Kidney (tissue), 14 donors: Measurements from ENCODE around the gene COL6A2. TPM values are rescaled to one million over a fixed set of nuclear protein-coding genes. Genes with fewer than 3 reads are reported as not detected.

Experiments
- DNase-seq, 5 donors: peaks; one replicate each; pipeline ENCODE4 v3.0.0-alpha.2; 2013 to 2020
- FAIRE-seq: peaks from 2 replicates; lab custom pipeline; 2012; peaks lifted over from hg19 to GRCh38; lab: Jason Lieb, UNC
- H3K27ac ChIP-seq, 2 donors: one replicate each; pipeline ENCODE4 v1.7.0; 2013; ENCODE audit warnings: low read depth in 2 of 2, low read length in 2 of 2, inconsistent platforms in 1 of 2
- H3K27me3 ChIP-seq: one replicate; pipeline ENCODE4 v1.7.1; 2013; ENCODE audit warnings: low read length, inconsistent platforms; ENCODE audit not compliant: control insufficient read depth, insufficient read depth
- H3K36me3 ChIP-seq, 3 donors: one replicate each; pipeline versions ENCODE4 v1.7.0 to v1.7.1; 2013; ENCODE audit warnings: low read length in 3 of 3, control low read depth in 1 of 3, inconsistent platforms in 1 of 3; ENCODE audit not compliant: insufficient read depth in 3 of 3, control insufficient read depth in 2 of 3
- H3K4me1 ChIP-seq, 3 donors: one replicate each; pipeline versions ENCODE4 v1.7.0 to v1.7.1; 2013; ENCODE audit warnings: low read length in 3 of 3, inconsistent platforms in 1 of 3, low read depth in 1 of 3; ENCODE audit not compliant: control insufficient read depth in 2 of 3, insufficient read depth in 2 of 3
- H3K4me3 ChIP-seq, 3 donors: one replicate each; pipeline versions ENCODE4 v1.7.0 to v1.8.1; 2013; ENCODE audit warnings: low read length in 3 of 3, control low read depth in 1 of 3, inconsistent platforms in 1 of 3
- H3K9ac ChIP-seq, 3 donors: one replicate each; pipeline versions ENCODE4 v1.7.0 to v1.7.1; 2013; ENCODE audit warnings: low read length in 3 of 3, control low read depth in 1 of 3, inconsistent platforms in 1 of 3
- H3K9me3 ChIP-seq, 3 donors: one replicate each; pipeline versions ENCODE4 v1.7.0 to v1.7.1; 2013; ENCODE audit warnings: low read length in 3 of 3, control low read depth in 1 of 3, inconsistent platforms in 1 of 3; ENCODE audit not compliant: control insufficient read depth in 2 of 3, insufficient read depth in 1 of 3
- CTCF ChIP-seq: IDR thresholded peaks from 3 replicates; pipeline ENCODE4 v1.5.1; 2012; ENCODE audit warnings: mild to moderate bottlenecking, moderate library complexity, borderline replicate concordance; ENCODE audit not compliant: insufficient read depth; ENCODE audit errors: extremely low read depth
- intact Hi-C: fragments of 100-400 bp; cut with DNase I; formaldehyde crosslinking; loops from one replicate; pipeline ENCODE4 v1.11.1; 2022
- polyA plus RNA-seq: library from polyadenylated mRNA; stranded (reverse); fragments of 350-450 nt; fragmentation: Illumina TruSeq; extraction: RNeasy Lipid Tissue Mini Kit (QIAGEN cat#74804); gene quantifications from one replicate; pipeline ENCODE4 v1.2.3, GENCODE V29; 2014; ENCODE audit warnings: low read depth, low replicate concordance; ENCODE audit not compliant: insufficient read depth
- total RNA-seq: library from RNA; stranded (reverse); fragmentation: NEBNext Ultra II Directional; extraction: Animal tissue kit (Norgen Biotek cat#: 25700); gene quantifications from one replicate; pipeline ENCODE4 v1.2.1, GENCODE V29; 2021
- donor health status: control.
- donor health status: control.
- donor health status: control.
- donor health status: control.
- donor health status: control.
- donor health status: DM: yes; HTN: yes; CAD: no.
- donor health status: Normal renal cell carcinoma (clear cell type).

COL6A2 gene
- total and polyA plus RNA-seq, 2 donors from 2014 or later = 52.4 to 174 TPM

- no peaks in the 10 kb centered on the region for H3K36me3 ChIP-seq
- no peak for FAIRE-seq
- H3K27ac ChIP-seq = no peak overlapping the region
These were observed 27.3 kb downstream of the COL6A2 start for GRCh38 chr21:46124926-46125845.

GRCh38 chr21:46125846-46126301 lies 28.0 kb downstream of the COL6A2 start:
- no peaks in the 10 kb centered on the region for H3K4me1 ChIP-seq
- H3K27ac ChIP-seq = no peak overlapping the region
- no peaks in the 10 kb centered on the region for H3K9me3 ChIP-seq
- TF ChIP-seq CTCF = no peak
- no peak for FAIRE-seq
- H3K27me3 ChIP-seq = no peaks in the 10 kb centered on the region
- no peaks in the 10 kb centered on the region for H3K36me3 ChIP-seq
- H3K4me3 ChIP-seq = no peak overlapping the region
- H3K9ac ChIP-seq = no peak overlapping the region
- peak in 2 of 5 donors; percentile 33 to 68 for DNase-seq
- intact Hi-C loops = no loop called here

More at GRCh38 chr21:46124926-46125845, 27.3 kb downstream of the COL6A2 start:
- intact Hi-C loops = no loop called here
- peak in 3 of 5 donors; percentile 7 to 61 (median 48) for DNase-seq
- H3K9ac ChIP-seq = no peak overlapping the region
- no peak for TF ChIP-seq CTCF
- no peaks in the 10 kb centered on the region for H3K9me3 ChIP-seq
- no peaks in the 10 kb centered on the region for H3K4me1 ChIP-seq
- no peak overlapping the region for H3K4me3 ChIP-seq
- H3K27me3 ChIP-seq = no peaks in the 10 kb centered on the region

GRCh38 chr21:46126309-46127238 lies 28.7 kb downstream of the COL6A2 start:
- no peak for TF ChIP-seq CTCF
- intact Hi-C loops = no loop called here
- no peak overlapping the region for H3K27ac ChIP-seq
- H3K27me3 ChIP-seq = no peaks in the 10 kb centered on the region
- no peak overlapping the region for H3K4me3 ChIP-seq
- no peaks in the 10 kb centered on the region for H3K36me3 ChIP-seq
- H3K9me3 ChIP-seq = no peaks in the 10 kb centered on the region
- no peak overlapping the region for H3K9ac ChIP-seq
- no peaks in the 10 kb centered on the region for H3K4me1 ChIP-seq
- DNase-seq = peak in 3 of 5 donors; percentile 9 to 76 (median 43)
- no peak for FAIRE-seq
